GM12878 (cell line): ENCODE results near the gene NRK. TPM values are rescaled to one million over a fixed set of nuclear protein-coding genes. Genes with fewer than 3 reads are reported as not detected.

Experiments
- ATAC-seq: fragments of 200-7000 bp; cut with Tn5 transposase; 3 replicates; pipeline ENCODE4 v1.9.1; 2020; ENCODE audit warnings: mild to moderate bottlenecking, moderate library complexity
- BruUV-seq: library from RNA; stranded (reverse); fragments of 400-500 nt; replicated peaks from 2 replicates; lab custom pipeline; 2021; lab: Mats Ljungman, UMichigan
- CTCF ChIA-PET: fragments of 300-600 bp; sonication (Branson Sonifier 250); formaldehyde crosslinking; extraction: SDS; loops from one replicate; lab custom pipeline; 2021; ENCODE audit warnings: inconsistent platforms; lab: Yijun Ruan, JAX
- POLR2A ChIA-PET: fragments of 350-600 bp; formaldehyde crosslinking; extraction: SDS; loops from one replicate; lab custom pipeline; 2021; ENCODE audit warnings: inconsistent platforms; lab: Charles Lee
- RAD21 ChIA-PET: fragments of 300-600 bp; sonication (Branson Sonifier 250); formaldehyde crosslinking; loops from one replicate; lab custom pipeline; 2023; ENCODE audit warnings: antibody characterized with exemption; ENCODE audit not compliant: unreplicated experiment; lab: Charles Lee
- SMC1A ChIA-PET: fragments of 300-600 bp; sonication (Branson Sonifier 250); formaldehyde crosslinking; loops from one replicate; lab custom pipeline; 2023; ENCODE audit not compliant: unreplicated experiment, uncharacterized antibody; lab: Charles Lee
- DNase-seq: peaks from one replicate; pipeline ENCODE4 v3.0.0-alpha.2; 2011; ENCODE audit warnings: low read depth, low spot score
- FAIRE-seq: peaks from 3 replicates; lab custom pipeline; 2011; peaks lifted over from hg19 to GRCh38; lab: Jason Lieb, UNC
- H2AFZ ChIP-seq: 2 replicates; pipeline ENCODE4 v1.6.0; 2011; ENCODE audit warnings: low read depth, low read length, control low read depth; ENCODE audit not compliant: control insufficient read depth
- H3K27ac ChIP-seq: 2 replicates; pipeline ENCODE4 v1.5.1; 2011; ENCODE audit warnings: control low read depth; ENCODE audit not compliant: control insufficient read depth, insufficient read depth
- H3K27me3 ChIP-seq, 2 experiments: replicated peaks in 1 of 2; 2 replicates each; pipeline versions ENCODE4 v1.6.0 to v1.6.1; 2011; ENCODE audit warnings: low read length in 1 of 2; ENCODE audit not compliant: control insufficient read depth in 2 of 2, insufficient read depth in 2 of 2
- H3K36me3 ChIP-seq, 2 experiments: 2 replicates each; pipeline ENCODE4 v1.5.1; 2011; ENCODE audit warnings: low read length in 1 of 2; ENCODE audit not compliant: control insufficient read depth in 2 of 2, insufficient read depth in 2 of 2
- H3K4me1 ChIP-seq: 2 replicates; pipeline ENCODE4 v1.6.1; 2011; ENCODE audit warnings: mild to moderate bottlenecking, low read length, moderate library complexity, mixed read lengths; ENCODE audit not compliant: control insufficient read depth, insufficient read depth
- H3K4me2 ChIP-seq: 2 replicates; pipeline ENCODE4 v1.6.0; 2011; ENCODE audit warnings: control low read depth; ENCODE audit not compliant: control insufficient read depth, insufficient read depth
- H3K4me3 ChIP-seq: fragments of 200-600 bp; sonication (generic); 2 replicates; pipeline ENCODE4 v1.5.1; 2016
- H3K79me2 ChIP-seq: 2 replicates; pipeline ENCODE4 v1.6.0; 2011; ENCODE audit warnings: low read length; ENCODE audit not compliant: control insufficient read depth, insufficient read depth
- H3K9ac ChIP-seq: 2 replicates; pipeline ENCODE4 v1.8.0; 2011; ENCODE audit warnings: low read length, control low read depth, mixed read lengths; ENCODE audit not compliant: control insufficient read depth, insufficient read depth
- H3K9me3 ChIP-seq: replicated peaks from 3 replicates; pipeline ENCODE4 v1.5.1; 2011; ENCODE audit warnings: mild to moderate bottlenecking, low read length; ENCODE audit not compliant: control insufficient read depth, insufficient read depth
- H4K20me1 ChIP-seq: 2 replicates; pipeline ENCODE4 v1.6.0; 2011; ENCODE audit not compliant: control insufficient read depth, insufficient read depth
- IKZF2 ChIP-seq, 2 experiments: fragments of 450-650 bp; IDR thresholded peaks; 2 replicates each; pipeline ENCODE4 v1.6.1; 2017; ENCODE audit warnings: mild to moderate bottlenecking in 2 of 2, moderate library complexity in 2 of 2
- IRF5 ChIP-seq: fragments of 450-650 bp; IDR thresholded peaks from 2 replicates; pipeline ENCODE4 v1.6.1; 2017; ENCODE audit warnings: borderline replicate concordance
- MYC ChIP-seq: IDR thresholded peaks from 2 replicates; pipeline ENCODE4 v1.6.1; 2011; ENCODE audit warnings: mild to moderate bottlenecking, low read length, moderate library complexity, inconsistent platforms; ENCODE audit not compliant: insufficient read depth, insufficient replicate concordance, insufficient read length, severe bottlenecking
- PRDM15 ChIP-seq: fragments of 450-650 bp; formaldehyde crosslinking; IDR thresholded peaks from 2 replicates; pipeline ENCODE4 v1.4.0; 2020; ENCODE audit warnings: mild to moderate bottlenecking, moderate library complexity
- RBBP5 ChIP-seq: fragments of 200-600 bp; sonication (generic); conservative IDR thresholded peaks from 2 replicates; pipeline ENCODE4 v1.6.1; 2016
- RFX5 ChIP-seq: IDR thresholded peaks from 2 replicates; pipeline ENCODE4 v1.6.1; 2011; ENCODE audit warnings: low read depth, low read length, improper control_type of control experiment
- ZBTB11 ChIP-seq: fragments of 450-650 bp; formaldehyde crosslinking; IDR thresholded peaks from 2 replicates; pipeline ENCODE4 v1.5.0; 2022; ENCODE audit warnings: mild to moderate bottlenecking, missing genetic modification characterization
- ZNF207 ChIP-seq: fragments of 450-650 bp; IDR thresholded peaks from 2 replicates; pipeline ENCODE4 v1.6.1; 2014; ENCODE audit warnings: antibody characterized with exemption, mild to moderate bottlenecking, borderline replicate concordance
- WGBS: methylation state at CpG from one replicate; pipeline ENCODE4 v1.1.6; 2016; ENCODE audit warnings: low lambda C conversion rate; ENCODE audit not compliant: insufficient replicate concordance, insufficient coverage; ENCODE audit errors: missing lambda C conversion rate; 5-methylcytosine and 5-hydroxymethylcytosine counted together
- in situ Hi-C: fragments of 300-500 bp; cut with MboI; formaldehyde crosslinking; loops from 9 replicates; pipeline ENCODE4 v1.14.3; 2018; ENCODE audit warnings: mixed read lengths
- intact Hi-C: fragments of 100-400 bp; cut with micrococcal nuclease; formaldehyde crosslinking; loops from one replicate; pipeline ENCODE4 v1.14.2; 2022; ENCODE audit not compliant: unreplicated experiment
- polyA plus RNA-seq, 11 experiments: library from polyadenylated mRNA; depleted of rRNA in 4 of 11; unstranded in 6 of 11; stranded (reverse) in 5 of 11; fragments of >200 nt; fragmentation: Nextera tagmentation in 4 of 11; fragmentation: Illumina TruSeq in 1 of 11; extraction: Ambion mirVana in 4 of 11; extraction: Trizol in 1 of 11; gene quantifications; 1 replicate in 1 of 11; 2 replicates in 10 of 11; pipeline versions ENCODE4 v1.2.1 to v1.2.3, GENCODE V29; 2011 to 2016; ENCODE audit warnings: inconsistent platforms in 2 of 11, missing spikeins in 2 of 11, low read depth in 1 of 11
- total RNA-seq, 4 experiments: library from RNA; depleted of rRNA in 3 of 4; stranded (reverse); fragments of >200 nt in 3 of 4; fragmentation: Illumina TruSeq in 1 of 4; extraction: Trizol in 1 of 4; gene quantifications; 2 replicates each; pipeline versions ENCODE4 v1.2.1 to v1.2.3, GENCODE V29; 2013 to 2021

NRK gene
- total and polyA plus RNA-seq, 10 of the 15 experiments (the other 5 are each of a cell fraction or from before 2014, with no cell fraction given), result 0.15 TPM; not detected in 9

GRCh38 chrX:105869701-105870100, 47.4 kb downstream of the NRK start:
- no peak overlapping the region for H3K4me2 ChIP-seq
- H3K79me2 ChIP-seq, result no peaks in the 10 kb centered on the region
- ChIA-PET POLR2A (no interaction called here), SMC1A (no interaction called here), RAD21 (no interaction called here), CTCF (interaction anchor here (1.2 kb wide), 1 partner anchor 10 kb away, joined by 3 read pairs; no protein-coding TSS in a partner anchor)
- no peak overlapping the region for H3K27ac ChIP-seq
- intact Hi-C loops (no loop called here), in situ Hi-C loops (no loop called here)
- H4K20me1 ChIP-seq, result no peaks in the 10 kb centered on the region
- 36% methylated on average over 1 of the region's 1 CpG for WGBS
- H2AFZ ChIP-seq, result no peak overlapping the region
- DNase-seq (no peak), FAIRE-seq (no peak), ATAC-seq (no peak)
- H3K27me3 ChIP-seq, result no peaks in the 10 kb centered on the region
- no TSS peak for BruUV-seq
- TF ChIP-seq RBBP5, result no peak
- TF ChIP-seq ZBTB11 (CRISPR knock-in tag), result no peak
- no peak for TF ChIP-seq IKZF2 (IDR thresholded peaks at IDR 0.05)
- no peak for TF ChIP-seq PRDM15
- TF ChIP-seq MYC, result no peak
- no peak for TF ChIP-seq IRF5
- no peak for TF ChIP-seq RFX5
- TF ChIP-seq ZNF207, result no peak
- no peaks in the 10 kb centered on the region for H3K9me3 ChIP-seq
- no peak overlapping the region for H3K9ac ChIP-seq
- no peaks in the 10 kb centered on the region for H3K4me1 ChIP-seq
- H3K4me3 ChIP-seq, result no peak overlapping the region
- H3K36me3 ChIP-seq, result no peaks in the 10 kb centered on the region
